Upper lobe of left lung (tissue), 6 donors: ENCODE data around the gene CFAP45. TPM values are rescaled to one million over a fixed set of nuclear protein-coding genes. Genes with fewer than 3 reads are reported as not detected.
"Not testable (repeated sequence)": the region's sequence is repeated elsewhere in the genome, so short reads cannot be mapped to it uniquely, and the experiment has no call there.

ENCODE experiments used
- ATAC-seq, 2 donors: fragments of 200-7000 bp; cut with Tn5 transposase; one replicate each; pipeline ENCODE4 v1.9.1; 2022; ENCODE audit warnings: mild to moderate bottlenecking in 2 of 2, moderate library complexity in 2 of 2; ENCODE audit not compliant: low FRiP score in 2 of 2
- DNase-seq, 2 donors: peaks; one replicate each; pipeline ENCODE4 v3.0.0-alpha.2; 2019 to 2020
- H3K27ac ChIP-seq, 4 donors: fragments of 200-600 bp; sonication (generic); one replicate each; pipeline ENCODE4 v1.5.1; 2016 to 2019
- H3K27me3 ChIP-seq, 4 donors: fragments of 200-600 bp; sonication (generic); one replicate each; pipeline ENCODE4 v1.5.1; 2017 to 2019
- H3K36me3 ChIP-seq, 4 donors: fragments of 200-600 bp; sonication (generic); one replicate each; pipeline ENCODE4 v1.5.1; 2016 to 2019
- H3K4me1 ChIP-seq, 4 donors: fragments of 200-600 bp; sonication (generic); one replicate each; pipeline ENCODE4 v1.5.1; 2018 to 2019
- H3K4me3 ChIP-seq, 4 donors: fragments of 200-600 bp; sonication (generic); one replicate each; pipeline ENCODE4 v1.5.1; 2017 to 2019; ENCODE audit warnings: mild to moderate bottlenecking in 2 of 4, moderate library complexity in 1 of 4
- H3K9me3 ChIP-seq, 4 donors: fragments of 200-600 bp; sonication (generic); one replicate each; pipeline ENCODE4 v1.5.1; 2018 to 2019
- EP300 ChIP-seq, 4 donors: sonication (generic); formaldehyde crosslinking; IDR thresholded peaks; one replicate each; pipeline ENCODE4 v1.5.1; 2017; ENCODE audit warnings: antibody characterized with exemption in 4 of 4, control low read depth in 2 of 4
- POLR2A ChIP-seq, 4 donors: fragments of 450-650 bp; IDR thresholded peaks; one replicate each; pipeline ENCODE4 v1.5.1; 2016 to 2017; ENCODE audit warnings: antibody characterized with exemption in 4 of 4, mild to moderate bottlenecking in 2 of 4
- POLR2AphosphoS5 ChIP-seq, 2 donors: sonication (generic); formaldehyde crosslinking; IDR thresholded peaks; one replicate each; pipeline ENCODE4 v1.5.1; 2017; ENCODE audit warnings: antibody characterized with exemption in 2 of 2
- WGBS, 2 donors: methylation state at CpG; one replicate each; pipeline ENCODE4 v1.1.5; 2017 to 2018; 5-methylcytosine and 5-hydroxymethylcytosine counted together
- total RNA-seq, 6 donors: library from RNA; depleted of rRNA in 4 of 6; stranded (reverse); fragments of >200 nt in 4 of 6; gene quantifications; one replicate each; pipeline versions ENCODE4 v1.1.0 to v1.2.1, GENCODE V29; 2016 to 2021
- TF ChIP-seq, protein P1 (sequence below), 6 experiments: fragments of 450-650 bp in 4 of 6; fragments of 200-600 bp in 2 of 6; sonication (generic) in 2 of 6; IDR thresholded peaks; one replicate each; pipeline ENCODE4 v1.5.1; 2016 to 2019; ENCODE audit warnings: antibody characterized with exemption in 6 of 6
- donor health status: DM: no; HTN: no; CAD: no; lungs with moderate emphysema.
- donor health status: DM: no; HTN: yes; CAD: no; lungs with severe emphysema.

The CFAP45 gene
- total RNA-seq, 6 donors from 2014 or later = 1.2 to 34.6 (median 9.0) TPM

GRCh38 chr1:159913451-159914192 is 13.7 kb upstream of the CFAP45 start:
- Histone ChIP-seq H3K27ac (peak overlapping the region; percentile 60 to 83 (median 75)), H3K27me3 (no peaks in the 10 kb centered on the region), H3K4me3 (no peak overlapping the region), H3K36me3 (peaks cover 4 to 34% (median 25%) of the 10 kb centered on the region in 4 donors), H3K4me1 (peaks cover 57 to 89% (median 88%) of the 10 kb centered on the region in 4 donors), H3K9me3 (no peaks in the 10 kb centered on the region)
- TF ChIP-seq, protein P1, sequence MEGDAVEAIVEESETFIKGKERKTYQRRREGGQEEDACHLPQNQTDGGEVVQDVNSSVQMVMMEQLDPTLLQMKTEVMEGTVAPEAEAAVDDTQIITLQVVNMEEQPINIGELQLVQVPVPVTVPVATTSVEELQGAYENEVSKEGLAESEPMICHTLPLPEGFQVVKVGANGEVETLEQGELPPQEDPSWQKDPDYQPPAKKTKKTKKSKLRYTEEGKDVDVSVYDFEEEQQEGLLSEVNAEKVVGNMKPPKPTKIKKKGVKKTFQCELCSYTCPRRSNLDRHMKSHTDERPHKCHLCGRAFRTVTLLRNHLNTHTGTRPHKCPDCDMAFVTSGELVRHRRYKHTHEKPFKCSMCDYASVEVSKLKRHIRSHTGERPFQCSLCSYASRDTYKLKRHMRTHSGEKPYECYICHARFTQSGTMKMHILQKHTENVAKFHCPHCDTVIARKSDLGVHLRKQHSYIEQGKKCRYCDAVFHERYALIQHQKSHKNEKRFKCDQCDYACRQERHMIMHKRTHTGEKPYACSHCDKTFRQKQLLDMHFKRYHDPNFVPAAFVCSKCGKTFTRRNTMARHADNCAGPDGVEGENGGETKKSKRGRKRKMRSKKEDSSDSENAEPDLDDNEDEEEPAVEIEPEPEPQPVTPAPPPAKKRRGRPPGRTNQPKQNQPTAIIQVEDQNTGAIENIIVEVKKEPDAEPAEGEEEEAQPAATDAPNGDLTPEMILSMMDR (IDR thresholded peaks at IDR 0.05) = no peak
- no peak for TF ChIP-seq POLR2AphosphoS5 (IDR thresholded peaks at IDR 0.05)
- peak in 1 of 4 donors; percentile 24 for TF ChIP-seq POLR2A (IDR thresholded peaks at IDR 0.05)
- peak in 1 of 4 donors; percentile 22 for TF ChIP-seq EP300 (IDR thresholded peaks at IDR 0.05)
- peak in 1 of 2 donors; percentile 49 for DNase-seq
- 74 to 76% methylated on average over 5 of the region's 5 CpGs for WGBS, 2 donors
- ATAC-seq = peak; percentile 7 to 71

GRCh38 chr1:159911326-159912070 is 11.5 kb upstream of the CFAP45 start:
- H3K27me3 ChIP-seq = no peaks in the 10 kb centered on the region
- peaks cover 37 to 69% (median 68%) of the 10 kb centered on the region in 4 donors for H3K4me1 ChIP-seq
- H3K27ac ChIP-seq = peak overlapping the region; percentile 67 to 88 (median 82)
- no peak overlapping the region for H3K4me3 ChIP-seq
- 60 to 68% methylated on average over 6 of the region's 6 CpGs for whole genome bisulfite sequencing, 2 donors
- ATAC-seq (no peak), DNase-seq (peak in 1 of 2 donors; percentile 30)
- peaks cover 0 to 13% (median 5%) of the 10 kb centered on the region in 4 donors for H3K36me3 ChIP-seq
- TF ChIP-seq POLR2AphosphoS5 (IDR thresholded peaks at IDR 0.05) = no peak
- no peaks in the 10 kb centered on the region for H3K9me3 ChIP-seq

DNA sequence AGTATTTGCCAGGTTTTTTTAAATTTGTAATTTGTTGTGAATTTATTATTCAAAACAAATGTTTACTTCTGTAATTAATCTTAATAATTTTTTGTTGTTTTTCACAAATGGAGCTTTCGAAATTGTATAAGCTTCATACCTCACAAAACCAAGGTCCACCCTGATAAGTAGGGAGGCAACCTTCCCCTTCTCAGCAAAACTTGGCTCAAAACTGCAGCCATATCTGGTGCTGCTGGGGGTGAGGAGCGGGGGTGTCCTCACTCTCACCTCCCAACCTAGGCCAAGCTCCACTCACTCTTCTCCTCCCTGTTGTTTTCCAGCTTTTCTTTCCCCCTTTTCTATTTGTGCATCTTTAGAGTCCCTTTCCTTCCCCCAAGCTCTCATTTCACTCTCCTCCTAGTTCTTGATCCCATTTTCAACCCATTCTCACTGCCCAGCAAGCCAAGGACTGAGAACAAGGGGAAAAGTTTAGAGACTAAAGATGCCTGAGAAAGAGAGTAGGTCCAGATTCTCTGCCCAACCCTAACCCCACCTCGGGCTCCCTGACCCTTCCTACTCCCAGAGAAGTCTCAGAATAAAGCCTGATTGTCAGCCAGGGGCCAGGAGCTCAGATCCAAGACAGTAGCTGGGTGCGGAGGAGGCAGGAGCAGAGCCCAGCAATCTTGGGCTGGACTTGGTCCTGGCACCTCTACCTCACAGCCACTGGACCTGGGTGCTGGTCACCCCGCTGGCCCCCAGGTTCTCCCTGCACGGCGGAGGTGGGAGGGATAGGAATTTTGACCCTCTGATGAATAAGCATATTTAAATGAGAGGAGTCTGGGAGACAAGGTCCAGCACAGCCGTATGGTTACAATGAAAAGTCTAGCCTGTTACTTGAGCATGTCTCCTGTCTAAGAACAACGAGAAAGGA is 8.3 kb upstream of the CFAP45 start:
- H3K27me3 ChIP-seq = no peaks in the 10 kb centered on the region
- H3K9me3 ChIP-seq = no peaks in the 10 kb centered on the region
- no peak for TF ChIP-seq EP300 (IDR thresholded peaks at IDR 0.05)
- TF ChIP-seq POLR2AphosphoS5 (IDR thresholded peaks at IDR 0.05) = no peak
- TF ChIP-seq, protein P1 (IDR thresholded peaks at IDR 0.05) = no peak
- TF ChIP-seq POLR2A (IDR thresholded peaks at IDR 0.05) = no peak
- H3K36me3 ChIP-seq = no peaks in the 10 kb centered on the region
- H3K4me1 ChIP-seq = peaks cover 30 to 41% (median 38%) of the 10 kb centered on the region in 4 donors
- 84 to 89% methylated on average over 8 to 9 of the region's 9 CpGs for WGBS, 2 donors
- DNase-seq = no peak
- no peak for ATAC-seq
- H3K4me3 ChIP-seq = no peak overlapping the region
- peak overlapping the region in 2 of 4 donors; percentile 14 to 30 for H3K27ac ChIP-seq

- Histone ChIP-seq H3K4me3 (no peak overlapping the region), H3K27me3 (no peaks in the 10 kb centered on the region), H3K36me3 (no peaks in the 10 kb centered on the region), H3K27ac (no peak overlapping the region), H3K9me3 (no peaks in the 10 kb centered on the region), H3K4me1 (peaks cover 24 to 28% (median 26%) of the 10 kb centered on the region in 4 donors)
- whole genome bisulfite sequencing, 2 donors = 42 to 74% methylated on average over 1 of the region's 1 CpG
- ATAC-seq (no peak), DNase-seq (no peak)
- TF ChIP-seq, protein P1 (IDR thresholded peaks at IDR 0.05) = no peak
These were observed 7.0 kb upstream of the CFAP45 start for GRCh38 chr1:159906960-159907359.

GRCh38 chr1:159904036-159904435 is 4.1 kb upstream of the CFAP45 start:
- H3K27me3 ChIP-seq, DNase-seq, H3K27ac ChIP-seq, ATAC-seq, H3K36me3 ChIP-seq, H3K9me3 ChIP-seq, H3K4me3 ChIP-seq: not testable (repeated sequence)
- WGBS, 2 donors = 69 to 84% methylated on average over 3 of the region's 3 CpGs
- peaks cover 10 to 19% (median 18%) of the 10 kb centered on the region in 4 donors for H3K4me1 ChIP-seq
